ENCODE data around the gene DPP6.

DNA sequence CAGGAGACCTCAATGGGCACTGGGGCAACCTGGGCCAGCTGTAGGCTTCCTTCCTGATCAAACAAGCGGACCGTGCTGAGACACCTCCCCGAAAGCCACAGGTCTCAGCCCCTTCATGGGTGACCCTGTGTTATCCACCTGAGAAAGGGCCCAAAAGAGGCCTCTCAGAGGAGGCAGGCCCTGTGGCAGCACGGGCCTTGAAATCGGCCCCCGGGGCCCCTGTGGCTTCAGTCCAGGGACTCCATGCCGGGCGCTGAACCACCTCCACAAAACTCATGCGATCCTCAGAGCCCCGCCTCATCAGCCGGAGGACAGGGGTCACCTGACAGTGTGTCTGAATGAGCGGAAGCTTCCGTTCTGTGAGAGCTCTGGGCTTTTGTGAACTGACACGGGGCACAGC lies 643.6 kb downstream of the DPP6 start:
- TF ChIP-seq, protein P1, sequence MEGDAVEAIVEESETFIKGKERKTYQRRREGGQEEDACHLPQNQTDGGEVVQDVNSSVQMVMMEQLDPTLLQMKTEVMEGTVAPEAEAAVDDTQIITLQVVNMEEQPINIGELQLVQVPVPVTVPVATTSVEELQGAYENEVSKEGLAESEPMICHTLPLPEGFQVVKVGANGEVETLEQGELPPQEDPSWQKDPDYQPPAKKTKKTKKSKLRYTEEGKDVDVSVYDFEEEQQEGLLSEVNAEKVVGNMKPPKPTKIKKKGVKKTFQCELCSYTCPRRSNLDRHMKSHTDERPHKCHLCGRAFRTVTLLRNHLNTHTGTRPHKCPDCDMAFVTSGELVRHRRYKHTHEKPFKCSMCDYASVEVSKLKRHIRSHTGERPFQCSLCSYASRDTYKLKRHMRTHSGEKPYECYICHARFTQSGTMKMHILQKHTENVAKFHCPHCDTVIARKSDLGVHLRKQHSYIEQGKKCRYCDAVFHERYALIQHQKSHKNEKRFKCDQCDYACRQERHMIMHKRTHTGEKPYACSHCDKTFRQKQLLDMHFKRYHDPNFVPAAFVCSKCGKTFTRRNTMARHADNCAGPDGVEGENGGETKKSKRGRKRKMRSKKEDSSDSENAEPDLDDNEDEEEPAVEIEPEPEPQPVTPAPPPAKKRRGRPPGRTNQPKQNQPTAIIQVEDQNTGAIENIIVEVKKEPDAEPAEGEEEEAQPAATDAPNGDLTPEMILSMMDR (IDR thresholded peaks at IDR 0.05) = no peak
- no peak for TF ChIP-seq POLR2A (IDR thresholded peaks at IDR 0.05; ENCODE audit: low read depth)
